H9 (cell line): Measurements from ENCODE around the gene RND2. TPM values are rescaled to one million over a fixed set of nuclear protein-coding genes. Genes with fewer than 3 reads are reported as not detected.

Experiments
- DNase-seq: peaks from one replicate; pipeline ENCODE4 v3.0.0-alpha.2; 2017
- H2AFZ ChIP-seq: one replicate; pipeline ENCODE4 v1.6.1; 2013; ENCODE audit warnings: mild to moderate bottlenecking, low read length, control low read depth, moderate library complexity
- H2AK5ac ChIP-seq: 2 replicates; pipeline ENCODE4 v1.6.1; 2013; ENCODE audit warnings: low read length, control low read depth, mixed read lengths; ENCODE audit not compliant: insufficient read length
- H2BK120ac ChIP-seq: one replicate; pipeline ENCODE4 v1.6.1; 2013; ENCODE audit warnings: low read depth, mild to moderate bottlenecking, low read length, control low read depth, inconsistent platforms; ENCODE audit not compliant: poor library complexity, severe bottlenecking
- H2BK12ac ChIP-seq: 2 replicates; pipeline ENCODE4 v1.6.1; 2013; ENCODE audit warnings: low read length, control low read depth, mixed read lengths, low read depth; ENCODE audit not compliant: insufficient read length
- H2BK15ac ChIP-seq: 2 replicates; pipeline ENCODE4 v1.6.1; 2013; ENCODE audit warnings: low read depth, low read length, control low read depth
- H2BK20ac ChIP-seq: one replicate; pipeline ENCODE4 v1.6.1; 2013; ENCODE audit warnings: low read depth, mild to moderate bottlenecking, low read length, control low read depth, inconsistent platforms; ENCODE audit not compliant: poor library complexity, severe bottlenecking
- H2BK5ac ChIP-seq: 2 replicates; pipeline ENCODE4 v1.6.1; 2013; ENCODE audit warnings: low read length, control low read depth, mixed read lengths; ENCODE audit not compliant: insufficient read length
- H3K14ac ChIP-seq: 2 replicates; pipeline ENCODE4 v1.6.1; 2013; ENCODE audit warnings: low read length, control low read depth; ENCODE audit not compliant: insufficient read depth
- H3K18ac ChIP-seq: 2 replicates; pipeline ENCODE4 v1.6.1; 2013; ENCODE audit warnings: low read depth, mild to moderate bottlenecking, mixed read lengths, low read length, control low read depth; ENCODE audit not compliant: insufficient read length
- H3K23ac ChIP-seq: 2 replicates; pipeline ENCODE4 v1.6.1; 2013; ENCODE audit warnings: low read length, control low read depth, mixed read lengths, low read depth; ENCODE audit not compliant: insufficient read length
- H3K23me2 ChIP-seq: 2 replicates; pipeline ENCODE4 v1.6.1; 2013; ENCODE audit warnings: low read depth, mild to moderate bottlenecking, mixed read lengths, low read length, control low read depth; ENCODE audit not compliant: insufficient read length, poor library complexity, severe bottlenecking
- H3K27ac ChIP-seq: 2 replicates; pipeline ENCODE4 v1.5.1; 2013; ENCODE audit warnings: low read length, control low read depth, mixed read lengths, low read depth; ENCODE audit not compliant: insufficient read length
- H3K27me3 ChIP-seq: 2 replicates; pipeline ENCODE4 v1.6.1; 2013; ENCODE audit warnings: low read length, control low read depth, inconsistent platforms; ENCODE audit not compliant: insufficient read depth
- H3K4ac ChIP-seq: 2 replicates; pipeline ENCODE4 v1.6.1; 2013; ENCODE audit warnings: low read depth, mild to moderate bottlenecking, control low read depth, inconsistent platforms, low read length, moderate library complexity
- H3K4me1 ChIP-seq: 2 replicates; pipeline ENCODE4 v1.6.1; 2013; ENCODE audit warnings: low read length, control low read depth, inconsistent platforms; ENCODE audit not compliant: insufficient read depth
- H3K4me2 ChIP-seq: 2 replicates; pipeline ENCODE4 v1.6.1; 2013; ENCODE audit warnings: low read length, control low read depth, mixed read lengths; ENCODE audit not compliant: insufficient read length, insufficient read depth
- H3K56ac ChIP-seq: 2 replicates; pipeline ENCODE4 v1.6.1; 2013; ENCODE audit warnings: low read depth, mild to moderate bottlenecking, mixed read lengths, low read length, control low read depth; ENCODE audit not compliant: insufficient read length
- H3K79me1 ChIP-seq: 2 replicates; pipeline ENCODE4 v1.6.1; 2013; ENCODE audit warnings: low read depth, mild to moderate bottlenecking, moderate library complexity, low read length, control low read depth, inconsistent platforms; ENCODE audit not compliant: insufficient read depth, poor library complexity, severe bottlenecking
- H3K79me2 ChIP-seq: 2 replicates; pipeline ENCODE4 v1.6.1; 2013; ENCODE audit warnings: low read length, control low read depth, inconsistent platforms; ENCODE audit not compliant: insufficient read depth
- H3K9ac ChIP-seq: 2 replicates; pipeline ENCODE4 v1.6.1; 2013; ENCODE audit warnings: low read length, control low read depth, mixed read lengths; ENCODE audit not compliant: insufficient read length; ENCODE audit errors: extremely low read depth
- H3K9me3 ChIP-seq: one replicate; pipeline ENCODE4 v1.6.1; 2013; ENCODE audit warnings: low read depth, low read length, inconsistent platforms; ENCODE audit not compliant: control insufficient read depth
- H3T11ph ChIP-seq: one replicate; pipeline ENCODE4 v1.6.1; 2013; ENCODE audit warnings: mild to moderate bottlenecking, low read length, control low read depth, inconsistent platforms
- H4K20me1 ChIP-seq: one replicate; pipeline ENCODE4 v1.6.1; 2013; ENCODE audit not compliant: control insufficient read depth, insufficient read length, insufficient read depth
- H4K5ac ChIP-seq: 2 replicates; pipeline ENCODE4 v1.6.1; 2013; ENCODE audit warnings: low read depth, mild to moderate bottlenecking, mixed read lengths, low read length, control low read depth; ENCODE audit not compliant: insufficient read length
- H4K8ac ChIP-seq: replicated peaks from 2 replicates; pipeline ENCODE4 v1.6.1; 2013; ENCODE audit warnings: low read length, control low read depth, mixed read lengths, low read depth; ENCODE audit not compliant: insufficient read length
- H4K91ac ChIP-seq: 2 replicates; pipeline ENCODE4 v1.6.1; 2013; ENCODE audit warnings: low read depth, mild to moderate bottlenecking, moderate library complexity, mixed read lengths, low read length, control low read depth; ENCODE audit not compliant: insufficient read length
- H3K27ac Mint-ChIP-seq, 3 experiments: 2 replicates in 2 of 3; 3 replicates in 1 of 3; pipeline ENCODE4 v1.8.0; 2020 to 2021; ENCODE audit warnings: mixed read lengths in 3 of 3, mild to moderate bottlenecking in 1 of 3, moderate library complexity in 1 of 3
- H3K27me3 Mint-ChIP-seq: 2 replicates; pipeline ENCODE4 v1.8.0; 2021; ENCODE audit warnings: low read depth, mild to moderate bottlenecking, moderate library complexity, mixed read lengths
- H3K36me3 Mint-ChIP-seq, 3 experiments: 2 replicates in 2 of 3; 3 replicates in 1 of 3; pipeline ENCODE4 v1.8.0; 2020 to 2021; ENCODE audit warnings: low read depth in 3 of 3, mixed read lengths in 3 of 3; ENCODE audit not compliant: insufficient read depth in 1 of 3
- H3K4me1 Mint-ChIP-seq, 2 experiments: 2 replicates each; pipeline ENCODE4 v1.8.0; 2020; ENCODE audit warnings: mixed read lengths in 2 of 2
- H3K4me3 Mint-ChIP-seq, 2 experiments: 2 replicates in 1 of 2; 3 replicates in 1 of 2; pipeline ENCODE4 v1.8.0; 2020 to 2021; ENCODE audit warnings: mild to moderate bottlenecking in 2 of 2, mixed read lengths in 2 of 2, moderate library complexity in 1 of 2
- H3K9me3 Mint-ChIP-seq, 2 experiments: 2 replicates in 1 of 2; 3 replicates in 1 of 2; pipeline ENCODE4 v1.8.0; 2020; ENCODE audit warnings: mild to moderate bottlenecking in 2 of 2, mixed read lengths in 2 of 2, moderate library complexity in 1 of 2
- CTCF ChIP-seq: fragments of 200-600 bp; sonication (generic); conservative IDR thresholded peaks from 3 replicates; pipeline ENCODE4 v1.8.0; 2021; ENCODE audit warnings: antibody characterized with exemption, mild to moderate bottlenecking
- WGBS: extraction: QIAGEN DNeasy Blood & Tissue Kit; methylation state at CpG from one replicate; pipeline ENCODE4 v1.1.7; 2013; ENCODE audit warnings: missing lambda C conversion rate, low lambda C conversion rate, mixed read lengths; ENCODE audit not compliant: insufficient read length; ENCODE audit errors: extremely low coverage; 5-methylcytosine and 5-hydroxymethylcytosine counted together
- total RNA-seq: library from RNA; stranded (reverse); gene quantifications from 2 replicates; pipeline ENCODE4 v1.2.1, GENCODE V29; 2021

The RND2 gene
- total RNA-seq, 1 experiment from 2014 or later: 47.8 TPM

- Histone ChIP-seq H4K5ac (no peak overlapping the region), H3K56ac (no peak overlapping the region), H2AK5ac (no peak overlapping the region), H2BK120ac (no peak overlapping the region), H3K4me1 (peaks cover 3% of the 10 kb centered on the region), H4K20me1 (no peaks in the 10 kb centered on the region), H3K27me3 (no peaks in the 10 kb centered on the region), H3K9ac (no peak overlapping the region), H2BK5ac (no peak overlapping the region), H3K79me1 (no peaks in the 10 kb centered on the region), H3K23ac (no peak overlapping the region), H3K79me2 (no peaks in the 10 kb centered on the region), H3K23me2 (peaks cover 5% of the 10 kb centered on the region), H3K18ac (no peak overlapping the region), H3K27ac (no peak overlapping the region), H3K4me2 (no peak overlapping the region), H3T11ph (no peak overlapping the region), H2AFZ (no peak overlapping the region), H2BK20ac (no peak overlapping the region), H3K9me3 (no peaks in the 10 kb centered on the region), H4K8ac (no peak overlapping the region), H3K14ac (no peak overlapping the region), H2BK12ac (no peak overlapping the region), H4K91ac (no peak overlapping the region), H3K4ac (no peak overlapping the region), H2BK15ac (no peak overlapping the region)
- H3K36me3 Mint-ChIP-seq: peaks cover 11 to 47% (median 45%) of the 10 kb centered on the region in 3 experiments; a peak in 6 of 7 replicates
- TF ChIP-seq CTCF: no peak
- H3K27ac Mint-ChIP-seq: peak overlapping the region; percentile 34 to 86 (median 40); a peak in 2 of 7 replicates
- H3K27me3 Mint-ChIP-seq: no peaks in the 10 kb centered on the region
- H3K4me1 Mint-ChIP-seq: peaks cover 32 to 67% of the 10 kb centered on the region in 2 experiments
- no CpG with 5 or more reads among the region's 7 CpGs for WGBS
- no peak for DNase-seq
- H3K9me3 Mint-ChIP-seq: no peaks in the 10 kb centered on the region
- H3K4me3 Mint-ChIP-seq: no peak overlapping the region; a peak in 1 of 5 replicates
These were observed 8.8 kb upstream of the RND2 start for GRCh38 chr17:43016216-43016615.
